SK-N-MC (cell line): Measurements from ENCODE around the gene SYTL3.

ENCODE experiments used
- EZH2 ChIP-seq: fragments of 200-600 bp; sonication (generic); IDR thresholded peaks from one replicate; pipeline ENCODE4 v1.6.1; 2017; ENCODE audit warnings: antibody characterized with exemption
- POLR2AphosphoS5 ChIP-seq: IDR thresholded peaks from 2 replicates; pipeline ENCODE4 v1.6.1; 2012; ENCODE audit warnings: mild to moderate bottlenecking, low read depth, low read length, borderline replicate concordance

- no peak for TF ChIP-seq POLR2AphosphoS5
- TF ChIP-seq EZH2 = no peak
Observed at GRCh38 chr6:158808442-158808833, 158.6 kb downstream of the SYTL3 start.
